Stimulated activated CD8-positive, alpha-beta memory T cell treated with anti-CD3 and anti-CD28 coated beads, Interleukin-15, amount 100 ng/mL, for 48 hours (primary cell): ENCODE results near the gene JAKMIP1.

Experiments used
- DNase-seq, 2 donors: peaks; one replicate each; pipeline ENCODE4 v3.0.0-alpha.2; 2020; ENCODE audit warnings: low read depth in 2 of 2

JAKMIP1 gene

DNA sequence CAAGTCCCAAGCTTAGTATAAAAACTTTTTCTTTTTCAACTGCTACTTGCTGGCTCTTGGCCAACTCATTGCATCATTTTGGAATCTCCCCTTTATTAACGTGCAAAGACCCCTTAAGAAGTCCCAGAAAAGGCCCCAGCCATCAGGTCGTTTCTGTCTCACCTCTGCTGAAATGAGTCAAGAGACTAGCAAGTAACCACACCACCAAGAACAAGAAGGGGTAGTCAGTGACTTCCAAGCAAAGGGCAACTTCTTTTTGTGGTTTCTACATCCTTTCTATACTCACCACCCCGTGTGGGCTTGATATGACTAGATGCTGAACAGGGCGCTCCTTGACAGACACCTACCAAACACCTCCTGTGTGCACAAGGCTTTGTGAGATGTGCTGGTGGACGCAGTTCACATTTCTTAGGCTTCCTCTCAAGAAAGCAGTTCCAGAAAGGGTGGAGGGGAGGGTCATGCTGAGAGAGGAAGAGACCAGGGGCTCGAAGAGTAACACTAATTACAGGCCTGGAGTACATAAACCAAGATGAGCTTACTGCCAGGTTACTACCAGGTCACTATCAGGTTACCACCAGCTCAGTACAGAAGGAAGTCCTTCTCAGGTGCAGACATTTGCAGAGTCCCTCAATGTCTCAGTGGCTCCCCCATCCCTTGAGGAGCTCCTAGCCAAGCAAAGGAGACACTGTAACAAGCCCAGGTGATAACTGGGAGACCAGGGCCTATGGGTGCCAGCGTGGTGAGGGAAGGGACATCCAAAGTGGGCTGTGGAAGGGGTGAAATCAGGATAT is 19.3 kb downstream of the JAKMIP1 start:
- DNase-seq: peak in 1 of 2 donors; percentile 59

DNA sequence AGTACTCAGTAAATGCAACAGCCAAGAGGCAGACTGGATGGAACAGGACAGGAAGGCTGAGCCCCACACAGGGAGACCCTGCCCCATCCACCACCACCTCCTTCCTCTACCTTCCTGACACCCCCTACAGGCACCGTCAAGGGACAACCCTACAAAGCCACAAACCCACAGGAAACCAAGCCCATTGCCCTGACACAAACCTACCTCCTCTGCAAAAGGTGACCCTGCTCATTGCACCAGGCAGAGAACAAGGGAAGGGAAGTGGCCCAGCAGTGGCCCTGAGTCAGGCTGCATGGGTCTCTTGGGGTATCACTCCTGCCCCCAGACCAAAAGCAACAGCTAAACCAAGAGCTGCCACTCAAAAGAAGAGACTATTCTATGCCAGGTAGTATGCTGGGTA is 21.0 kb downstream of the JAKMIP1 start:
- DNase-seq: peak in 1 of 2 donors; percentile 16

DNA sequence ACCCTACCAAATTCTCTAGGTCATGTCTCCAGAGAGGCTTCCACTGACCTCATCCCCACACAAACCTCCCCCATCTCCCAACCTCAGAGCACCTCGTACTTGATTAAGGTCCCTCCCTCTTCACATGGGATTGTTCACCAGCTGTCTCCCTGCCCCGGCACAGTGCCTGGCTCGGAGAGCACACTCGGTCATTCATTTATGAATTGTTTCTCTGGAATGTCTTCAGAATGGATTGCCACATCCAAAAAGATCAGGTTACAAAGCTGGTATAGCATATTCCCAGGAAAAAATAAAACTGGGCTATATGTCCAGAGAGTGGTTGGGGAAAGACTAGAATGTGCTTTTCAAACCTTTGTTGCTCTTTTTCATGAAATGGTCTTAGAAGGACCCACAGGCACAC is 21.6 kb downstream of the JAKMIP1 start:
- no peak for DNase-seq

DNA sequence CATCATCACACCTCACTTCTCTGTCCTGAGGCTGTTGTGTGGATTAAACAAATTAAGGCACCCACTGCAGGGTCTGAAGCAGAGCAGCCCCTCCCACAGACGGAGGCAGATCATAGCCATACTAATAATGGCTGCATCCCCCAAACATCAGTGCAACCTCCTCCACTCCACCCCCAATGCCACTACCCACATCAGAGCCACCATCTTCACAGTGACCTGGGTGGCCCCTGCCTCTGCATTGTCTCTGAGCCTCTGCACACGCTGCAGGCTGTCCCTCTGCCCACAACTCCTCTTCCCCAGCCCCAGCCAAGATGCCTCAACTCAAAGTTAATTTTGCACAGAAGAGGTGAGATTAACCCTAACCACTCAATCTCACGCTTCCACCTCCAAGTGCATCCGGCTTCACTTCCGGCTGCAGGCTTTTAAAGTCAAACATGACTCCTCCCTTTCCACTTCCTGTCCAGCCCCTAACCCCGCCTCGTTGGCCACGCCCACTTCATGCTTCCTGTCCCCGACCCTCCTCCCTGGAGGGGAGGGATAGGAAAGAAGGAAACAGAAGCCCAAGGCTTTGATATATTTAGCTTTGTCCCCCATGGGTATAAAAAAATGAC is 22.7 kb downstream of the JAKMIP1 start:
- peak in 1 of 2 donors; percentile 21 for DNase-seq

DNA sequence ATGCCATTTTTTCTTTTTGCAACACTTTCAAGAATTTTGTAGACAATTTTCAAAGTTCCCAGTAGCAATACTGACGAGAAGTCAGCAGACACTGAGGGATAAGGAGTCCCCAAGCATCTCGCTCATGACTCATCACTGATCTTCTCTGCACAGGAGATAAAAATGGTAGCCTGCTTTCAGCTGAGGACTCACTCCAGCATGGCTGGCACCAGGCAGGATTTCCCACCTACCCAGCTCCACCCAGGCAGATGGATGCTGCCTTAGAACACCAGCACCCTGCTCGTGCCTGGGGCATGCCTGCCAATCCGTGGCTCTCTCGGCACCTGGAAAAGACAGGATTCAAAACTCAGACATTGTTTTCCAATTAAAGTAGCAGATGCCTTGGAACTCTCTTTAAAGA is 24.9 kb downstream of the JAKMIP1 start:
- DNase-seq: no peak

DNA sequence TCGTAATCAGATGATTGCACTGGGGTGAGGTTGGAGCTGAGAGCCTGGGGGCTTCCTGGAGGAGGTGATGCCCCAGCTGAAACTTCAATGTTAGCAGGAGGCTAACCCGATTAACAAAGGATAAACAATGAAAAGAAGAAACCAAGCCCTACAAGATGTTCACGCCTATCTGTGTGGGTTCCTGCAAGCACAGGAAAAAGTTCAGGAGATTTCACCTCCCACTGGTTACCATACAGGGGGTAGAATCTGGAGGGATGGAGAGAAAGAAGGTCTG is 27.5 kb downstream of the JAKMIP1 start:
- no peak for DNase-seq

GRCh38 chr4:6172093-6172926 is 28.0 kb downstream of the JAKMIP1 start:
- DNase-seq: no peak

DNA sequence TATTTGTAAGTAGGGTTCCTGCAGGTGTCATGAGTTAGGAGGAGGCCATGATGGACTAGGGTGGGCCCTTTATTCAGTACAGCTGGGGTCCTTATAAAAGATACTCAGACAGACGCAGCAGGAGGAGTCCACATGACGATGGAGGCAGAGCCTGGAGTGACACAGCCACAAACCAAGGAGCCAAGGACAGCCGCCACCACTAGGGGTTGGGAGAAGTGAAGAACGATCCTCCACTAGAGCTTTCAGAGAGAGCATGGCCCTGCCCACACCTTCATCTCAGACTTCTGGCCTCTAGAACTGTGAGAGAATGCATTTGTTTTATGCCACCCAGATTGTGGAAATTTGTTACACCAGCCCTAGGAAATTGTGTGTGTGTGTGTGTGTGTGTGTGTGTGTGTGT is 31.1 kb downstream of the JAKMIP1 start:
- no peak for DNase-seq

DNA sequence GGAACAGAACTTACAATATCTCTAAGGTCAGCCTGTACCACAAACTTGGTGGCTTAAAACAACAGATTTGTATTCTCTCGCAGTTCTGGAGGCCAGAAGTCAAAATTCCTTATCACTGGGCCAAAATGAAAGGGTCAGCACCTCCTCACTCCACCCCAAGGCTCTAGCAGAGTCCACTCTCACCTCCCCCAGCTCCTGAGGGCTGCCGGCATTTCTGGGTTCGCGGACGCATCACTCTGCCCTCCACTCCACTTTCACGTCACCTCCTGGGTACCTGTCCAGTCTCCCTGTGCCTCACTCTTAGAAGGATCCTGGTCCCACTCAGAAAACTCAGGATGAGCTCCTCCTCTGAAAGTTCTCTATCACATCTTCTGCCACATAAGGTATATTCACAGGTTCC is 34.6 kb downstream of the JAKMIP1 start:
- DNase-seq: no peak

GRCh38 chr4:6162885-6163284 is 37.5 kb downstream of the JAKMIP1 start:
- no peak for DNase-seq

DNA sequence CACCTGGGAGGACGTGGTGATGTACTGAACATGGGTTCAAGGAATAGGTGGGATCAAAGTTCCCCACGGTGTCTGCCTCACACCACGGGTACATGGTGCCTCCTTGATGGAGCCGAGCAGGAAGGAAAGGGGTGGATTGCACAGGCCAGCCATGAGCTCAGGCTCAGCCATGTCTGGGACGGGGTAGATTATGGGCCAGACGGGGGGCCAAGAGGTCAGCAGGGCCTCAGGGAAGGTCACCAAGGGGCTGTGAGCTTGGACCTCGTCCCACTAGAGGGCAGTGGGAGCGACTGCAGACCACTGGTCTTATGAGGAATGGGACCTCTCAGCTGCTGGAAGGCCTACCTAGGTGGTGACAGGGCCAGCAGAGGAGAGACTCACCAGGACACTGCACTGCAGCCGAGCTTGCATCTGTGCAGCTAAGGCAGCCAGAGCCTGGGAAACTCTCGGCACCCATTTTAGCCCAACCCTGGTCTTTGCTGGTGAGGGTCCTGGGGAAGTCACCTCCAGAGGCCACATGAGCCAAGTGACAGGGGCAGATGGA is 38.4 kb downstream of the JAKMIP1 start:
- DNase-seq: no peak

- DNase-seq: no peak
Observed at GRCh38 chr4:6160536-6160935, 39.8 kb downstream of the JAKMIP1 start.

DNA sequence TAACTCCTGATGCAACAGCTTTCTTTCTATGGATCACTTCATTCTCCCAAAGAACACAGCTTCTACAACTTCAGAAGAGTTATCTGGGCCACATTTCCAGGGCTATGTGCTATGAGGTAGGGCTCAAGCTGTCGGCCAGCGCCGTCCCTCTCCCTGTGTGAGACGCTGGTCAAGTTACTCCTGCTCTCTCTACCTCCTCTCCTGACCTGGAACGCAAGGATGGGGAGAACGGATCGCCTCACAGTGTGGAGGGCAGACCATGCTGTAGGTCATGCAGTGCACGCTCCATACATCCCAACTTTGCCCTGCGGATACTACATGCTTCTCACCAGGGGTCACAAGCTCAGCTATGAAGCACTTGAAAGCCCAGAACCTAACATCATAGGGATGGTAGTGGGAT is 42.4 kb downstream of the JAKMIP1 start:
- DNase-seq: no peak

DNA sequence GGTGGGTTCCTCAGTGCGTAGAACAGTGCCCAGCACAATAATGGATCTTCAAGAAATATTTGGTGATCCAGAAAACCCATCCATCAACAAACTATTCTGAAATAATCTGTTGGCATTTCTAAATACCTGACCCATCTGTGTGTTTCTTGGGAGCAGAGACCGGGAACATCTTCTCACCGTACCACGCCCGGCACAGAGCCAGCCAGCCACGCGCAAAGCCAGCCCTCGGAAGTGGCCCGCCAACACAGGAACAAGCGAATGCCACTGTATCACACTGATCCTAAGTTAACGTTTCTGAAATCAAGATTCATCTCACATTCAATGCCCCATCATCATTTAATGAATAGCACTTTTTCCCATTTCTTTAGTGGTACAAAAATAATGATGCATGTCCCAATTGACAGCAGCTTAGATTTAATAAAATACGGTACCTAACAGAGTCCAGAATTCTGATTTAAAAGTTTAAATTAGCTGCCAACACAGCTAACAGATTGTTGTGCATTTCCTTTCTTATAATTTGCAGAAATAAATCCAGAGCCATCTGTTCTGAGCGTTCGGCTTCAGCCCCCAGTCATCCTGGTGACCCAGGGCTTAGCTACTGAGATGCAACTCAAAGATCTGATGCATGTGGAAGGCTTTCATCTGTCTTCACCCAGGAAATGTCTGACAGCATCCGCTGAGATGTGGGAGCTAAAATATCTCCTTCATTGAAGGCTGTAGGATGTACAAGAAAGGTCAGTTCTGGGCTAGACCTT is 44.2 kb downstream of the JAKMIP1 start:
- DNase-seq: no peak

DNA sequence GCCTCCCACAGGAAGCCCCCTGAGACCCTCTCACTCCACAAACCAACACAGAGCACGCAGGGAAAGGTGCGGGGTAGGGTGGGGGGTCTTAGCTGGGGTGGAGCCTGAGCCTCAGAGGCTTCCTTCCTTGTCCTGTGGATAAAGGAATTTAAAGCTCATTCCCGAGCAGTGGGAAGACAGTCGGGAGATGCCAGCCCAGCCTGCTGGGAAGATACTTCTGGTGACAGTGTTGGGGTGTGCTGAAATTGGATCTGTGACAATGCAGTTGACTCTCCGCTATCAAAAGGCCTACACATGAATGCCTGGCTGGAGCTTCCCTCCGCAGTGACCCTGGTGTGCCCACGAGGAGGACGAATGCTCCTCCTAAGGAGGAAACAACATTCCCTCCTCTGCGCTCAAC is 45.5 kb downstream of the JAKMIP1 start:
- DNase-seq: no peak

GRCh38 chr4:6153874-6154273 is 46.5 kb downstream of the JAKMIP1 start:
- DNase-seq: no peak

DNA sequence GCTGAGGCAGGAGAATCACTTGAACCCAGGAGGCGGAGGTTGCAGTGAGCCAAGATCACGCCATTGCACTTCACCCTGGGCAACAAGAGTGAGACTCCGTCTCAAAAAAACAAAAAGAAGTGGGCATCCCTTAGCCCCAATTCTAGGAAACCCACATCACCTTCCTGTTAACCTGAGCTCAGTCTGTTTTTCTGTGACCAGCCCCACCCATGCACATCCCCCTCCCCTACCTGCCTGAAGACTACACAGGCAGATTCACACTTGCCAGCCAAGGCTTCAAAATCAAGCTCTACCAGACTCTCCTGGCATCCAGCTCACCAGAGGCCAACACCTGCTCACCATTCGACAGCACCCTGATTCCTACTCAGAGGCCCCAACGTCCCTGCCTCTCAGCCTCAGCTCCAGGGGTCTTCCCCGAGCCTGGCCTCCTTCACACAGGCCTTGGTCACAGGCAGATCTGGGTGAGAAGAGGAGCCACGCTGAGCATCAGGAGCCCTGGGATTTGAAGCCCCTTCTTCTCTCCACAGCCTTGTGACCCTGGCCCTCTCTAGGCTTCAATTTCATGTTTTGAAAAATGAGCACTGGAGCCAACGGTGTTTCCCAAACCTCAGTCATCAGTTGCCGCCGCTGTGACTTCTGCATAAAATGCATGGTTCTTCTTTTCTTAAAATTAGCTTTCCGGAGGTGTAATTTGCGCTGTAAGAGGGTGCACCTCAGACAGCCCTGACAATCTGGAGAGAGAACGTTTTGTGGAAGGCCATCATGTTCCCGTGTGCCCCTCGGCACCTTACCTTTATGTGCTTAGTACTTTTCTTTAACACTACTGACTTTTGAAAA is 47.3 kb downstream of the JAKMIP1 start:
- no peak for DNase-seq

- no peak for DNase-seq
Observed at GRCh38 chr4:6150046-6150735, 50.2 kb downstream of the JAKMIP1 start.

DNA sequence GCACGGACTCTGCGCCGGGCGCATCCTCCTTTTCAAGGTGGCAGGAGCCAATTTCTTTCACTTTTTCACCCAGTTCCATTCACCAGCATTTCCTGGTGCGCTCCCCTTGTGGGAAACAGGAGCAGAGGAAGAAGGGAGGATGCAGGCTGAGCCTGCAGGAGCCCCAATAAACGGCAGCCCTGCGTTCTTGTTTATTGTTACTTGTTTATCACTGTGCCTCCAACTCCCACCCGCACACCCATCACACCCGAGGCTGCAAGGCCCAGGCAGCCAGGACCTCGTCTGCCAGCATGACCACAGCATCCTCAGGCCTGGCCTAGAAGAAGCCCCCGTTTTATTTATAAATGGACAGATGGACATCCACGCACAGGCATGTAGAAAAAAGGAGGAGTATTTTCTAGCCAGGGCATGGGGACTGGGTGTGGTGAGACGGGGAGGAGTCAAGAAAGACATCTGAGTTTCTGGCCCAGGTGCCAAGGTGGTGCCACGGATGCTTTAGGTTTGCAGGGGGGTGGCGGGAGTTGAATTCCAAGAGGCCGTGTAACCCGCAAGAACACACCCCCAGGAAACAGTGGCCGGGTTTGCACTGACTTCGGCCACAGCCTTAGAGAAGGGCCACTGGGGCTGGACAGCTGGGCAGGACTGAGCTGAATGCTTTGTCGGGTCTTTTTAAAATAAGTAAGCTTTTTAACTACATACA is 51.7 kb downstream of the JAKMIP1 start:
- no peak for DNase-seq

DNA sequence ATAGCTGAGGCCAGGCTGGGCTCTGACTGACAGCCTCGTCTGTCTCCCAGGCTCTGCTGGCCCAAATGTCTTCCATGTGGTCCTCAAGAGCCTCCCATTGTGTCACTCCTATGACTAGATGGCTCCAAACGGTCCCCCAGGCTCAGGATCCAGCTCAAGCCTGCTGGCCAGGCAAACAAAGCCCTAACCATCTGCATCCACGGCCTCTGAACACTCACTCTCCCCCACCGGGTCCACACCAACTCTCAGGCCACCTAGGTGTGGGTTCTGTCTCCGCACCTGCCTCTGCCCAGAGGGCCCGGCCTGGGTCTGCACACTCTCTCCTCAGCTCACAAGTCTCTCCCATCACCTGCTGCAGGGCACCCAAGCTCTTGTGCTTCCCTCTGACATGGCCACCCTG is 52.9 kb downstream of the JAKMIP1 start:
- no peak for DNase-seq
